NCI-H2107 treated with DMSO at 0.1 percent for 48 hours (cell line): ENCODE results near the gene NEDD4L.

Source experiments
- DNase-seq: peaks from one replicate; lab custom pipeline; 2025; ENCODE audit not compliant: unreplicated experiment; lab: John Stamatoyannopoulos, UW

Gene NEDD4L

DNA sequence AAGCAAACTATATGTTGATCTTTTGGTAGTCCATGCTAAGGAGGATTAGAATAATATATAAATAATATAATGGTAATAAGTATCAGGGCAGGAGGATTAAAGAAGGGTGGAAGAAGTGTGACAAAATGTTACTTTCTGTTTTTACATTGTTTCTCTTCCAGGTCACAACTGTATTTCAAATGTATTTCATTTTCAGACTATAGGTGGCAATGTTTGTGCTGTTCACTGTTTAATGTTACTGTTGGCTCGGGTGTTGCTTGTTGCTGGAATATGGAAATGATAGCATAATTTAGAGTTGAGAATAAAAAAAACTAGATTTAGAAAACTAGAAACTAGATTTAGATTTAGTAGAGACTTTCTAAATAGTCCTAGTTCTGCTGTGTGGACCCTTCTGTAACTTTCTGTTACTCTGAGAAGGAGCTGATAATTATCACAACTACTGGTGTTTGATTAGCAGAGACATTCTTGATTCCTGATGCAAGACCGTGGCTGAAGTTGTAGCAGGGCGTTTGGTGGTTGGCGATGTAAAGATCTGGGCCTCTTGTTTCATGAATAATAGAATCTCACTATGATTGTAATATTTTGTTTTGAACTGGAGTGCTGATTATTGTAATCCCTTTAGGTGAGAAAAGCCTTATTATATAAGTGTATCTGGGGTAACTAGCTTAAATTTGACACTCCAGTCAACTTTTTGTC, 7.9 kb downstream of the NEDD4L start:
- DNase-seq, result peak; percentile 66

DNA sequence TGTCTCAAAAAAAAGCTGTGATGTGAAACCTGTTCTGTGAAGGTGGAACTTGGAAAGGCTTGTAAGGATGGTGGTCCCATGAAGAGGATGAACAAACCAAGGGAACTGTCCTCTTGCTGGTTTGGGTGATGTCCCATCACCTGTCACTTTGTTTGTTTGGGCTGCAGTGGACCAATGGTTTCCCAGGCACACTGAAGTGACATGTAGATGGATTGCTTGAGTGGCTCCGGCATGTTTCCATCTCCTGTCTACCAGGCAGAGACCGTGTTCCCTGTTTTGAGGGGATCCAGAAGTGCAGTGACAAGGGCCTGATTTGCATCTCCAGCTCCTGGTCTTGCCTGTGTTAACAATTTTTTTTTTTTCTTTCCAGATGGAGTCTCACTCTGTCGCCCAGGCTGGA, 8.9 kb downstream of the NEDD4L start:
- no peak for DNase-seq

DNA sequence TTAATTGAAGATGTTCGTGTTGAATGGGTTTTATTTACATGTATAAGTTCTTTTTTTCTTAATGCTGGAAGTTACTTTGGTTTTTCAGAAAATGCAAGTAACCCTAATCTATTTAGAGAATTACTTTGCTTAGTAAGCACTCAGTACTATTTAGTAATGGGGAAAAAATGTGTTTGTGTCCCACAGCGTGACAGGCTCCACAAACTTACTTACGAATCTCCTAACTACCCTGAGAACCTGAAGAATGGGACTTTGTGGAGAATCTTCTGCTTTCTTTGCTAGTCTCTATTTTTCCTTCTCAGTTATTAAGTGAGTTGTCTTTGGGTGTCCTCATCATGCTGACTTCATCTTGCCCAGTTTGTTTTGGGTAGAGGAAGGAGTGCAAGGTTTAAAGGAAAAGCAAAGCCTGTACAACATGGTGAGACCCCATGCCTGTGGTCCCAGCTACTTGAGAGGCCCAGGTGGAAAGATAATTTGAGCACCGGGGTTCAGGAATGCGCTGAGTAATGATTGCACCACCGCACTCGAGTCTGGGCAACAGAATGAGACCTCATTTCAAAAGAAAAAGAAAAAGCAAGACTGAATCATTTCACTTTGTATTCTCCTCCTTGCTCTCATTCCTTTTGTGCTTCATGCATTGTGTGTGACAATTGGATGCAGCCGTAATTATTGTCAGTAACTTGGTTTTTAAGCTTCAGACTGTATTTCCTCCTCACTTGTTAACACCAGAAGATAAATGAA, 10.2 kb downstream of the NEDD4L start:
- no peak for DNase-seq

DNA sequence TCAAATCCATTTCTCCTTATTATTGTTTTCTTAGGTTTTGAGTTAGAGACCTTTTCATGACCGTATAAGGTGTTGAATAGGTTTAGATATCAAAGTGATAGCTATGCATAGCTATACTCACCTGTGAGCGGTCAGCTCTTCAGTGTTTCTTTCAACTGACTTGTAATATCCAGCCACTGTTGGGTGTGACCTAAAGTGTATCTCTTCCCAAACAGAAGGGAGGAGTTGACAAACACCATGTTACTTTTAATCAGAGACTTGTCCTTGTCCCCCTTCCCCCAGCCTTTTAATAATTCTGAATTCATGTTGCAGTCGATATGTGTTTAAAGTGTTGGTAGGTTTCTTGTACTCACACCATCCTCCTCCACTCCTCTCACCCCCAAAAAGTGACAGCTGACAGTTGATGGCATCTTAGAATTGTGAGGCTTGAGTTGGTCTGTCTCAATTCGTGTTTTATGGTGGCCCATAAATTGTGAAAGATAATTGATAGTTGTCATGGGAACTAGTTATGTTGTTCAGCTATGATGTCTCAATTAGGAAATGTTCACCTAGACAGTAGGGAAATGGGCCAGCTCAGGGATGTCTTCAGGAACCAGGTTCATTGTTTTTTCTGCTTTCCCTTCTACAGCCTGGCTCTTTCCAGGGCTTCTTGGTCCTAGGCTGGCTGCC, 12.0 kb downstream of the NEDD4L start:
- DNase-seq, result no peak

DNA sequence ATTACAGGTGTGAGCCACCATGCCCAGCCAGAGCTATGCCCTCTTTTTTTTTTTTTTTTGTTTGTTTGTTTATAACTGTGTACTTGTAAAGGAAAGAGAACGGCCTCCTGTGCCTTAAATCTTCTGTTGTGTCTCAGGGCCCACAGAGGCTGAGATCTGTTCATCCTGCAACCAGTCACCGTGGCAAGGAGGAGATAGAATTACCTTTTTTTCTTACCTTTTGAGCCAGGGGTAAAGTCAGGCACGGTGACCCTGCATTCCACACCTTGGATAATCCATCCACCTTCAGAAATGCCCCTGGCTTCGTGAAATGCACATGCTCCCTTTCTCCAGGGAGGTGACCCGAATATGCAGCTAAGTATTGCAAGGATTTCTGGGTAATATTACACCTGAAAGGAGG, 12.8 kb downstream of the NEDD4L start:
- no peak for DNase-seq

DNA sequence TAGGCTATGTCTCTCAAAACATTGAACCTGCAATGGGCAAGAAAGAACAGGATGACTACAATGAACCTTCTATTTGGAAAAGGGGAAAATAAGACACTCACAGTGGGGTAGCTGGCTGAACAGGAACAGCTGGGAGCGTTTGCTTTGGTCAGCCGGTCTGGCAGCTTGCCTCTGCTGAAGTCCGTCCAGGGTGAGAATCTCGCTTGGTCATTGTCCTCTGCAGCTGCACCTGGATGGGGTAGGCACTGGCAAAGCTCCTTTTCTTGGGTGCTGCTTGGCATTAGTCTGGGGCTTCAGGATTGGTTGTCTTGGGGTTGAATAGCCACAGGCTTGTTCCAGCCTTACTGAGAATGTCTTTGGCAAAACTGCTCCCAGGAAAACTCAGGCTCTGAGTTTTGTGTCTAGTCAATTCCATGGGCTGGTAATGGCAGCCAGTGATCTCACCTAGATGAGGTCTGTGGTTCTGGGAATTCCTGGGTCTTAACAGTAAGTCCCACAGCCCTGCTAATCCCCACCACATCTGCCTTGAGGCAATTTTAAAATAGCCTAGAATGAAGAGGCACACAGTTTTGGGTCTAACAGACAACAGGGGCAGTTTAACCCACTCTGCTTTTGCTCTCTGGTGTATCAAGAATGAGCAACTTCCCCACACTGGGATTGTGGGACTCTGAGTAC, 13.4 kb downstream of the NEDD4L start:
- no peak for DNase-seq

DNA sequence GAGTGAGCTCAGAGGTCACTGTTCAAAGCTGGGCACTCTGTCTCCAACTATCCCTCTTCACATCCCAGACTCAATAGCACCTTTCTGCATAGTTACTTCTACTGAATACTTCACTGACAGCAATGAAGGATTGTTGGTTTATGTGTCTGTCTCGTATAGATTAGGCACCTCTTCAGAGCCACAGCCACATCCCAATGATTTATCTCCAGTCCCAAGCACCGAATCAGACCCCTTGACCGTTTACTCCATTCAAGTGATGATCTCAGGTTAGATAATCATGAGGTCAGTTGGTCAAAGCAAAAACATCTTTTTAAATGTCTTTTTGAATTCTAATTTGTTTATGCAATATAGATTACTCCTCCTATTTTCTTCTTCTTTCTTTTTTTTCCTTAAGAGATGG, 14.7 kb downstream of the NEDD4L start:
- DNase-seq, result no peak

DNA sequence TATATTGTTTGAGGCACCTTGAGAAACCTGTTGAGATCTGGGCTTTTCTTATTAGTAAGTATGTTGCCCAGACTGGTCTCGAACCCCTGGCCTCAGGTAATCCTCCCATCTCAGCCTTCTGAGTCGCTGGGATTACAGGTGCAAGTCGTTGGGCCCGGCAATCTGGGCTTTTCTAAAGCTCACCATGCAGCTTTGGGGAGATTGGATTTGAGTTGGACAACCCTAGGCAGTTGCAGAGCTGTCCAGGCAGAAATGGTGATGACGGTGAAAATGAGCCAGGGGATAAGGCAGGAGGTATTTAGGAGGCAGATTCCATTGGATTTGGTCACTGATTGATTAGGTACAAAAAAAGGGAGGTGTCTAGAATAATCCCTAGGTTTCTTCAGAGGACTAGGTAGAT, 16.2 kb downstream of the NEDD4L start:
- no peak for DNase-seq

DNA sequence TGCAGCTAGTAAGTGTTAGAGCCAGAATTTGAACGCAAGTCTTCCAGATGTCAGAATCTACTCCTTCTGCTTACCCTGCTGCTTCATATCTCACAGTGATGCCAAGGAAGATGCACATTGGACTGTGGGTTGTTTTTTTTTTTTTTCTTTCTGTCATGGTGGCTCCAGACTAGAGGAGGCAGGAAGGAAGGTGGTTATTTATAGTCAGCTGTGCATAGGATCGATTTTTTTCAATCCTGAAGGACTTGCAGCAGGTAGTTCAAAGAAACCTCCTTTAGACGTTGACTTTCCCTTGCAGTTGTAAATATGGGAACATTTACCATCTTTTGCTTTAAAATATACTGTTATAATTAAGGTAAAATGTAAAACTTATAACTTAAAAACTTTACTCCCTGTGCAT, 17.3 kb downstream of the NEDD4L start:
- DNase-seq, result no peak

DNA sequence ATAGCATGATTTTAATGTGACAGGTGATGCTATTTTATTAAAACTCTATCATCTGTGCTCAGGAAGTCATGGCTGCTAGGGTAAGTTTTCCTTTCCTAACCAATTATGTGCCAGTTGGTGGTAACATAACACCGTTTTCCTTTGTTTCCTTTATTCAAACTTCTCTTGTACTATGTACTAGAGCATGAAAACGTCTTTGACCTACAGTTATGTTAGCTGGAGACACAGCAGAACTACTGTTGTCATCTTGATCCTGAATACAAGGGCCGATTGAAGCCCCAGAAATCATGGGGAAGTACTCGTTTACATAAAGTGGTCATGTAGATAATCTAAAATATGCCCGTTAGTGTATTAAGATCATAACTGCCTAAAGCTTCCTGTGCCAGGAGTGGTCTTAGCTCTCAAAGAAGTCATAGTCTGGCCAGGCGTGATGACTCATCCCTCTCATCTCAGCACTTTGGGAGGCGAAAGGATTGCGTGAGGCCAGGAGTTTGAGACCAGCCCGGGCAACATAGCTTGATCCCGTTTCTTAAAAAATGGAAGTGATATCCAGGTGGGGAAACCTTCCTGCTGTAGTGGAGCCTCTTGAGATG, 20.5 kb downstream of the NEDD4L start:
- DNase-seq, result no peak

DNA sequence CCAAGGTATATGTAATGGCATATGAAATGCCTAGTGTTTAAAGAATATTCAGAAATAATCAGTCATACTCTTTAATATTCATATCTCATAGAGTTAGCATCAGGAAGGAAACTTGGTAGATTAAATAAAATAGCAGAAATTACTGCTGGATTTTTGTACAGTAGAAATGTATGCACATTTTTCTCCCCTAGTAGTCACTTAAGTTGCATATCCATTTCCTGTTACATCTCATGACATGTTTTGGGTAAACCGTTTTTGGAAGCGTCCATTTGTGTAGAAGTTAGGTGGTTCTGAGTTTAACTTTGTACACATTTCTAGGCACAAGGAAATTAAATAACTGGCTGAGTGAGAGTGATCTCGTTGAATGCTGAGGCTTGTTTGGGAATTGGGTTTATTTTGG, 21.9 kb downstream of the NEDD4L start:
- no peak for DNase-seq

DNA sequence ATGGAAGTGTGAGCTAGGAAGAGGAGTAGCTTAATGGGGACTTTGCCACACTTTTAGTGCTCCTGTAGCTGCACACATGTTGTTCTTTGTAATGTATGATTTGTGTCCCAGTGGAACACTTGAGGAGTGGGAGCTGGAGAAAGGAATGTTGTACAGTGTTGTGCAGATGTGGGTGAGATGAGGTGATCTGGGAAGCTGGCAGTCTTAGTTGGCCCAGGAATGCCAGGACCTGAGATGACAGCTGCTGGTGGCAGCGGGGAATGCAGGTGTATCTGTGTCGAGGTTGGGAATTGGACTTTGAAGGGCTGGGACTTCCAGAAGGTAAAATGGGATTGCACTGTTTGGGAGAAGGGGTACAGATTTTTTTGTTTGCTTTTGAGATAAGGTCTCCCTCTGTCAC, 23.6 kb downstream of the NEDD4L start:
- no peak for DNase-seq

DNA sequence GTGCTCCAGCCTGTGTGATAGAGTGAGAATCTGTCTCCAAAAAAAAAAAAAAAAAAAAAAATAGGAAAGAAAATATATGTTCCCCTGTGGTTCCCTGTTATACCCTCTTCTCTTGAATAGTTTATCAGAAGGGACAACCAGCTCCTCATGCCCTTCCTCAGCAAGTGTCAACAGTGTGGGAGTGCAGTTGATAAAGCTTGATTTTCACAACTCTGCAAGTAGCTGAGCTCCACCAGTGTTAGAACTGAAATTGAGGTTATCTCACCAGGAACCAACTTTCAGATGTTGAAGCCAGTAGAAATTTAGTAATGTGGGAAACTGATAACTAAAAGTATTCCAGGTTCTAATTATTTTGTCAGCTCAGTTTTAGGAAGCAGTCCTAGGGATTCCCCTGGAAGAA, 25.1 kb downstream of the NEDD4L start:
- DNase-seq, result no peak

DNA sequence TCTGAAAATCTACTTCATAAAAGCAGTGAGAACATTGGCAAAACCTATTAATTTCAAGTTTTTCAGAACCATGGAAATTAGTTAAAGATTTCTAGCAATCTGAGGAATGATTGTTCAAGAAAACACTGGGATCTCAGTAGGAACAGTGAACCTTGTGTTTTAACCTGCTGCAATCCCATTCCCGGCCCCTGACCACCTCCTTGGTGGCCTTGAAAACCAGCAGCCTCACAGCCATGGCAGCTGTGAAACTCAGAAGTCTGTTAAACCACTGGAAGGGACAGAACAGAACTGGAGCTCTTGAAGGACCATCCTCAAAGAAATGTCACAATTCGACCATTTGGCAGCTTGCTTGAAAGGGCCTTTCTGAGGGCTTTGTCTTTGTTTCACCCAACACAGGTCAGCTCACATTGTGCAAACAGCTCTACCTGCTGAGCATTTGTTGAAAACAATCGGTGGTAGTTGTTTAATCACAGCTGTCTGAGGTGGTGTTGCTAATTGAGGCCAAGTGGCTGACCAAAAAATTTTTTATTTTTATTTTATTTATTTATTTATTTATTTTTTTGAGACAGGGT, 25.8 kb downstream of the NEDD4L start:
- DNase-seq, result no peak

DNA sequence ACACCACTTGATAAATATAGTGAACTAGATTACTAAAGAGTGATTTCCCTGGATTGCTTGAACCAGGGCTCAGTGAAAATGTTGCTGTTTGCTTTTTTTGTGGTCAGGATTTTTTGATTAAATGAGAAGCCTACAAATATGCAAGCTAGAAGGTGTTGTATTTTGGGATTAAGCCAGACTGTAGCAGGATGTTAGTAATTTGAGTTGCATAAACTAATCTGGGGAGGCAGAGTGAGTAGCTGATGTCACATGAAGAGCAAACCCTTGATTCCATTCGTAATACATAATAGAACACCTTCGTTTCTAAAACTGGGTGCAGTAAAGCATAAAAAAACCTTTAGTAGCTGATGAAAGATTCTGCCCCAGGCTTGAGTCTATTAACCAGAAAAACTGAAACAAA, 32.0 kb downstream of the NEDD4L start:
- DNase-seq, result no peak

DNA sequence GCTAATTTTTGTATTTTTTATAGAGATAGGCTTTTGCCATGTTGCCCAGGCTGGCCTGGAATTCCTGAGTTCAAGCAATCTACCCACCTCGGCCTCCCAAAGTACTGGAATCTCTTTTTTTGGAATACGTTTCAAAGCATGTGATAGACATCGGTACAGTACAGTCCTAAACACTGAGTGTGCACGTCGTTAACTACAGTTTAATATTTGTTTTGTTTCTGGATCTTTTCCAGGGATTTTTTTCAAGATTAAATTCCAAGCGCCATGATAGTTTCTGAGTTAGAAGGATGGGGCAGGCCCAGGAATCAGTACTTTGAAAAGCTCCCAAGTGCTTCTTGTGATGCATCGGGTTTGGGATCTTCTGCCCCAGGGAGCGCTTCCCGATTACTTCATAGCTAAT, 33.3 kb downstream of the NEDD4L start:
- no peak for DNase-seq

DNA sequence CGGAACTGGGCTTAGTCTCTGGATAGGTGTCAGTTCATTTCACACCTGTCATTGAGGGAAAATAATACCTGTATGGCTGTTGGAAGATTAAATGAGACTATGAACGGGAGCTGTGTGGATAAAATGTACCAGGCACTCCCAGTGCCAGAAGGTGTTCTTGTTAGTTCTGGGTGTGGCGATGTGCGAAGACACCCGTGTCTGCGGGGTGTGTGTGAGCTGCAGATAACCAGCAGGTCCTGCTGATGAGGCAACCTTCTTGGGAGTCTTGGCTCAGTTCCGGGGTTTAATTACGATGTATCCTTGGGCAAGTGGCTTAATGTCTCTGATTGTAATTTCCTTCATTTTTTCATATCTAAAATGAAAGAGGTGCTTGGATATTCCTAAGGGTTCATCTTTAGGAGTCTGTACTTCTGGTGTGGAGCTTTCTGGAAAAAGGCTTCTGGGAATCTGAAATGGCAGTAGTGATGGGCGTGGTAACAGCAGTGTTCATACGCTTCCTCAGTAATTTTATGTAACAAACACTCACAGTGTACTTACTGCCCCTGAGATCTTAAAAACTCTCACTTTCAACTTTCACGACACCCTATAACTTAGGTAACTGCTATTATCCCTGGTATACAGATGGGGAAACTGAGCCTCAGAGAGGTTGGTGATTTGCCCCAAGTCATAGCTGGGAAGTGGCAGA, 35.0 kb downstream of the NEDD4L start:
- no peak for DNase-seq

DNA sequence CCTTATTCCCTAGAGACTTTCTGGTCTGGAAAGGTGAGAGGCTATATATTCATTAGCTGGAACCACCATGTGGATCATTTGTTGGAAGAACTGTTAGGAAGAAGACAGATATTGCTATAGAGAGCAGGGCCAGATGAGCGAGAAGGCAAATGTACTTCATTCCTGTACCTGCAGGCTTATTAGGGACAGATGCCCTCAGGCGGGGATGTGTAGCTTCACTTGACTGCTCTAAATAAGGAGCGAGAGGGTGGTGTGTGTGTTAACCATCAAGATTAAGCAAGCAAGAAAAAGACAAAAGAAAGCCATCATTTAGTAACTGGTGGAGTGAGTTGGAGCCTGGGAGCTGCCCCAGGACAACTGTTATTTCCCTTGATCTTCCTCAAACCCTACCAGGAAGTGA, 36.4 kb downstream of the NEDD4L start:
- no peak for DNase-seq

DNA sequence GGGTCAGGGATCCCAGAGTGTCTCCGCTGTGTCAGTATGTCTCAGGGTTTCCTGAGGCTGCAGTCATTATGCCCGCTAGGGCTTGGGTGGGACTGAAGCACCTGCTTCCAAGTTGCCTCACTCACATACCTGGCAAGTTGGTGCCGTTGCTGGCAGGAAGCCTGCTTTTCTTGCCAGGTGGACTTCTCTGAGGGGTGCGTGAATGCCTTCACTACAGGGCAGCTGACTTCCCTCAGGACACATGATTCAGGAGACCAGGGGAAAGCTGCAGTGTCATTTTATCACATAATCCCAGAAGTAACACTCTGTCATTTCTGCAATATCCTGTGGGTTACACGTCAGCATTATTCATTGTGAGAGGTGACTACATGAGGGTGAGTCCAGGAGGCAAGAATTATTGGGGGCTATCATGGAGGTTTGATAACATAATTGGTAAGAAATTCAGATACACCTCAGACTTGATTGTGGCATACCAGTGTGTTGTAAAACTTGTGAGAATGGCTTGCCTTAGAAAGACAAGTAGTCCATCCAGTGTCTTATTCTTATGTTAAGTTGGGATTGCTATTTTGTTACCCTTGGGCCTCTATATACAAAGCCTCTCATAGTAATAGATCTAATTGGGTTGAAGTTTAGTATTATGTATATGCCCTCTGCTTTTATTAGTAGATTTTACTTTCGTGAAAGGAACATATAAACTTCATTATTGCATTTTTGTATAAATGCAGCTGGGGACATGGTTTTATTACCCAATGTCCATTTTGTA, 44.1 kb downstream of the NEDD4L start:
- no peak for DNase-seq

DNA sequence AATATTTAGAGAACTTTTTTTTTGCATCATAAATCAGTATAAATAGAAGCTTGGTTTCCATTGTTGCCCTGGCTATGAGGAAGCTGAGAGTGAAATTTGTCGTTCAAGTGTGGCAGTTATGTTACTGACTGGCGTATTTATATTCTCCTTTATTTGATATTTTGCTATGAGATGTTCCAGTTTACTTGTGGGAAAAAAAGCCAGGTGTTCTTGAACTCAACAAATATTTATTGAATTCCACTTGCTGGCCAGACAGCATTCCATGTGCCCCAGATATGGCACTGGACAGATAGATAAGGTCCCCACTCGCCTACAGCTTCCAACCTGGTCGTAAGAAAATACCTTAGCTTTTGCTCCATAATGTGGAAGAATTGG, 44.7 kb downstream of the NEDD4L start:
- DNase-seq, result no peak
